ENCODE results near the gene GPX4.

- TF ChIP-seq CTCF (IDR thresholded peaks at IDR 0.05; ENCODE audit: low read depth, low read length) (no peak), EZH2phosphoT487 (IDR thresholded peaks at IDR 0.05; ENCODE audit: low read depth) (no peak)
Measured at GRCh38 chr19:1131718-1132551, 28.1 kb downstream of the GPX4 start.
